ENCODE measurements around the gene SORCS3. TPM values are rescaled to one million over a fixed set of nuclear protein-coding genes. Genes with fewer than 3 reads are reported as not detected.

The SORCS3 gene
- total and polyA plus RNA-seq, 9 of the 15 experiments (the other 6 are each of a cell fraction or from before 2014, with no cell fraction given) = not detected

- TF ChIP-seq, protein P1, sequence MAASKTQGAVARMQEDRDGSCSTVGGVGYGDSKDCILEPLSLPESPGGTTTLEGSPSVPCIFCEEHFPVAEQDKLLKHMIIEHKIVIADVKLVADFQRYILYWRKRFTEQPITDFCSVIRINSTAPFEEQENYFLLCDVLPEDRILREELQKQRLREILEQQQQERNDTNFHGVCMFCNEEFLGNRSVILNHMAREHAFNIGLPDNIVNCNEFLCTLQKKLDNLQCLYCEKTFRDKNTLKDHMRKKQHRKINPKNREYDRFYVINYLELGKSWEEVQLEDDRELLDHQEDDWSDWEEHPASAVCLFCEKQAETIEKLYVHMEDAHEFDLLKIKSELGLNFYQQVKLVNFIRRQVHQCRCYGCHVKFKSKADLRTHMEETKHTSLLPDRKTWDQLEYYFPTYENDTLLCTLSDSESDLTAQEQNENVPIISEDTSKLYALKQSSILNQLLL (CRISPR knock-in tag; IDR thresholded peaks at IDR 0.05; ENCODE audit: borderline replicate concordance) = no peak
- TF ChIP-seq BMI1 (IDR thresholded peaks at IDR 0.05; ENCODE audit: low read length) (no peak), MAFK (IDR thresholded peaks at IDR 0.05; ENCODE audit: low read length) (no peak), ZNF121 (CRISPR knock-in tag; conservative IDR thresholded peaks at IDR 0.05) (no peak)
Observed at GRCh38 chr10:105044902-105045301, 403.8 kb downstream of the SORCS3 start (continued).

DNA sequence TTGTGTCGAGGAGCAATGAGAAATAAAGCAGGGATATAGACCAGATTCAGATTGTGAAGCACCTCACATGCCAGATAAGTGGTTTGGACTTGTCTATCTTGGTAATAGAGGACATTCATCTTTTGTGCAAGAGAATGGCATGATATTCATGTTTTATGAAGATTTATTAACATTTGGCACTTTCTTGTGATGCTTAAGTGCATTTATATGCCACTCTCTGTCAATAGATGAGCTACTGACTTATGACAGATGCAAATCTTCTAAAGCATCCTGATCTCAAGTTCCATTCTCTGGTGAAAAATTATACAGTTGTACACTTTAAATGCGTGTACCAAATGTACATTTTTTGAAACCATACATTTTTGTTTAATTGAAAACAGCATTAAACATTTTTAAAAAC is 415.3 kb downstream of the SORCS3 start:
- Histone ChIP-seq H3K27me3 (ENCODE audit: control insufficient read depth in 2 of 2, insufficient read depth in 2 of 2, low read length in 2 of 2) (no peaks in the 10 kb centered on the region), H3K9ac (ENCODE audit: insufficient read depth in 1 of 2, low read depth in 2 of 2, low read length in 2 of 2) (no peak overlapping the region), H3K9me1 (ENCODE audit: control insufficient read depth, insufficient read depth, low read length) (no peaks in the 10 kb centered on the region), H2AFZ (ENCODE audit: low read depth, low read length) (no peak overlapping the region), H3K9me3 (replicated peaks; ENCODE audit: control insufficient read depth, insufficient read depth, low read depth, low read length) (no peaks in the 10 kb centered on the region), H3K36me3 (ENCODE audit: control insufficient read depth, insufficient read depth, low read length) (no peaks in the 10 kb centered on the region), H3K4me1 (replicated peaks in 1 of 2; ENCODE audit: control insufficient read depth in 2 of 2, insufficient read depth in 2 of 2, low read length in 2 of 2) (no peaks in the 10 kb centered on the region), H4K20me1 (replicated peaks; ENCODE audit: control insufficient read depth, insufficient read depth, low read length) (no peaks in the 10 kb centered on the region), H3K4me2 (ENCODE audit: insufficient read depth, low read length) (no peak overlapping the region), H3K79me2 (ENCODE audit: control insufficient read depth, insufficient read depth, low read length) (no peaks in the 10 kb centered on the region), H3K27ac (ENCODE audit: extremely low read depth, low read depth, low read length) (no peak overlapping the region), H3K4me3 (no peak overlapping the region)
- BruUV-seq (replicated peaks) = no TSS peak
- ChIA-PET POLR2A (no interaction called here), CTCF (ENCODE audit: low intra/inter-chr PET ratio) (no interaction called here)
- FAIRE-seq = no peak
- no peak for DNase-seq (ENCODE audit: extremely low read depth in 1 of 4, low spot score in 3 of 4)
- ATAC-seq = no peak
- TF ChIP-seq DNMT1 (IDR thresholded peaks at IDR 0.05) = no peak
- TF ChIP-seq RBM17 (IDR thresholded peaks at IDR 0.05; ENCODE audit: borderline replicate concordance, low read depth, low read length) = no peak
- no peak for TF ChIP-seq U2AF1 (optimal IDR thresholded peaks at IDR 0.05; ENCODE audit: low read depth, low read length)
- TF ChIP-seq PYGO2 (tag; IDR thresholded peaks at IDR 0.05) = no peak
- no peak for TF ChIP-seq HOXB6 (CRISPR knock-in tag; IDR thresholded peaks at IDR 0.05; ENCODE audit: borderline replicate concordance)
- TF ChIP-seq RNF2 (IDR thresholded peaks at IDR 0.05) = no peak
- TF ChIP-seq ARID3A (IDR thresholded peaks at IDR 0.05; ENCODE audit: borderline replicate concordance, low read depth, low read length) = no peak
- intact Hi-C loops (cut with micrococcal nuclease) (no loop called here), in situ Hi-C loops (cut with MboI) (no loop called here)
- 0% methylated on average over 2 of the region's 2 CpGs for WGBS (ENCODE audit: insufficient coverage, low coverage, missing lambda C conversion rate)

Measured in K562 (cell line).